Measurements from ENCODE around the gene ZCCHC8.

The ZCCHC8 gene

DNA sequence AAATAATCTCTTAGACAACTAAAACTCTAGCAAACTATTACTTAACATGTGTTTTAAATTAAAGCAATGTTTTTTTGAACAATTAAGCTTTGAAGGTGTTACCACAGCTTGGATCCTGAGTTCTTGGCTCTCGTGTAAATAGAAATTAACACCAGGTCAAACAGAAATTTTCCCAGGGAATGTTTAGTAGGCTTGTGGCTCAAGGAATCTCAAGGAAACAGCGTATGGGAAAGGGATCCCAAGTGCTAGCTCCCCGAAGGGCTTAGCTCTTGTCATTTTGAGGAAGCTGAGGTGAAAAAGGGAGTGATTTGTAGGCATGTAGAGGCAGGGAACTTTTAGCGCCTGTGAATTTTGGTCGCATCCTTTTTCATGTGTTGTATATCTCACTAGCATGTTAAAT is 37.8 kb upstream of the ZCCHC8 start:
- Histone ChIP-seq H2AFZ (ENCODE audit: low read depth, low read length) (no peak overlapping the region), H3K27me3 (ENCODE audit: low read depth, low read length) (no peaks in the 10 kb centered on the region), H3K79me2 (ENCODE audit: low read length) (peaks cover 17% of the 10 kb centered on the region), H3K27ac (ENCODE audit: low read length) (no peak overlapping the region), H3K4me2 (ENCODE audit: low read length) (no peak overlapping the region), H3K4me3 (ENCODE audit: low read length) (no peak overlapping the region), H3K9me3 (ENCODE audit: insufficient read depth, low read length) (no peaks in the 10 kb centered on the region), H3K36me3 (replicated peaks; ENCODE audit: low read depth, low read length) (peaks cover 52% of the 10 kb centered on the region), H3K9ac (ENCODE audit: low read length) (no peak overlapping the region), H4K20me1 (ENCODE audit: insufficient read depth, low read length) (0 out of 2 replicates have a peak, but pooled peaks cover under 1% of the 10 kb centered on the region), H3K4me1 (ENCODE audit: low read length) (peaks cover 13% of the 10 kb centered on the region)
- no peak for TF ChIP-seq EZH2phosphoT487 (IDR thresholded peaks at IDR 0.05; ENCODE audit: low read depth)
- TF ChIP-seq, protein P1, sequence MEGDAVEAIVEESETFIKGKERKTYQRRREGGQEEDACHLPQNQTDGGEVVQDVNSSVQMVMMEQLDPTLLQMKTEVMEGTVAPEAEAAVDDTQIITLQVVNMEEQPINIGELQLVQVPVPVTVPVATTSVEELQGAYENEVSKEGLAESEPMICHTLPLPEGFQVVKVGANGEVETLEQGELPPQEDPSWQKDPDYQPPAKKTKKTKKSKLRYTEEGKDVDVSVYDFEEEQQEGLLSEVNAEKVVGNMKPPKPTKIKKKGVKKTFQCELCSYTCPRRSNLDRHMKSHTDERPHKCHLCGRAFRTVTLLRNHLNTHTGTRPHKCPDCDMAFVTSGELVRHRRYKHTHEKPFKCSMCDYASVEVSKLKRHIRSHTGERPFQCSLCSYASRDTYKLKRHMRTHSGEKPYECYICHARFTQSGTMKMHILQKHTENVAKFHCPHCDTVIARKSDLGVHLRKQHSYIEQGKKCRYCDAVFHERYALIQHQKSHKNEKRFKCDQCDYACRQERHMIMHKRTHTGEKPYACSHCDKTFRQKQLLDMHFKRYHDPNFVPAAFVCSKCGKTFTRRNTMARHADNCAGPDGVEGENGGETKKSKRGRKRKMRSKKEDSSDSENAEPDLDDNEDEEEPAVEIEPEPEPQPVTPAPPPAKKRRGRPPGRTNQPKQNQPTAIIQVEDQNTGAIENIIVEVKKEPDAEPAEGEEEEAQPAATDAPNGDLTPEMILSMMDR (IDR thresholded peaks at IDR 0.05; ENCODE audit: low read depth, low read length): no peak

DNA sequence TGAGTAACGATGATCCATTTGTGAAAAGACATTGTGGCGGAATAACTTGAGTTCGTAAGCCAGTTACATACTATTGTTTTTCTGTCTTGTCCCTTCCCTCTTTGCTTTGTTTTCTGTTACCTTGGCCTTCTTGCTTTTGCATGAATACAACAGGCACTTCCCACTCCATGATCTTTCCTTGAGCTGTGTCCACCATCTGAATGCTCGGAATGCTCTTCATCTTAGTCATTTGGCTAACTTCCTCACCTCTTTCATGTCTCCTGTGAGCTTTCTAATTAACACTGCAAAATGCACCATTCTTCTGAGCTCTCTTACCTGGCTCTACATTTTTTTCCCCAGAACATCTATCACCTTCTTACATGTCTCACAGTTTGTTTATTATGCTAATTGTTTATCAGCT is 36.3 kb upstream of the ZCCHC8 start:
- peaks cover 8% of the 10 kb centered on the region for H3K4me1 ChIP-seq (ENCODE audit: low read length)
- TF ChIP-seq, protein P1 (IDR thresholded peaks at IDR 0.05; ENCODE audit: low read depth, low read length): no peak
- TF ChIP-seq EZH2phosphoT487 (IDR thresholded peaks at IDR 0.05; ENCODE audit: low read depth): no peak
- no peak overlapping the region for H3K9ac ChIP-seq (ENCODE audit: low read length)
- peaks cover 8% of the 10 kb centered on the region; the same call in 1 of the 2 replicates for H4K20me1 ChIP-seq (ENCODE audit: insufficient read depth, low read length)
- no peak overlapping the region for H3K4me3 ChIP-seq (ENCODE audit: low read length)
- H3K27ac ChIP-seq (ENCODE audit: low read length): no peak overlapping the region
- no peaks in the 10 kb centered on the region for H3K27me3 ChIP-seq (ENCODE audit: low read depth, low read length)
- no peak overlapping the region for H3K4me2 ChIP-seq (ENCODE audit: low read length)
- H3K9me3 ChIP-seq (ENCODE audit: insufficient read depth, low read length): no peaks in the 10 kb centered on the region
- no peak overlapping the region for H2AFZ ChIP-seq (ENCODE audit: low read depth, low read length)
- H3K36me3 ChIP-seq (replicated peaks; ENCODE audit: low read depth, low read length): peaks cover 56% of the 10 kb centered on the region
- H3K79me2 ChIP-seq (ENCODE audit: low read length): peaks cover 25% of the 10 kb centered on the region

DNA sequence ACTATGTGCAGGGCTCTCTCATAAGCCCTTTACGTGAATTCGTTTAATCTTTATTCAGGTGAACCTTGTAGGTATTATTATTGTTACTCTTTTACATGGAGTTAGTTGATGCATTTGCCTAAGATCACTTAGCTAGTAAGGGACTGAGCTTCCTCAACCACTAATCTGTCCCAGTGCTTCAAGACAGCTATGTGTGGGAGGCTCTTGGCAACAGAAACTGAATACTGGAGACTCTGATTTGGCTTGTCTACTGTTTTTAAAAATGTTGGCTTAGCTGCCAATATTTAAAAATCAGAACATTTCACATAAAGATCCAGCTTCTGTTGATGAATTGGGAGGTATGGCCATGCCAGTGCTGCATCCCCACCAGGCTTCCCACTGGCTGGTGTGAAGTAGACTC is 33.1 kb upstream of the ZCCHC8 start:
- no peak overlapping the region for H3K27ac ChIP-seq (ENCODE audit: low read length)
- peaks cover 60% of the 10 kb centered on the region for H3K36me3 ChIP-seq (replicated peaks; ENCODE audit: low read depth, low read length)
- TF ChIP-seq, protein P1 (IDR thresholded peaks at IDR 0.05; ENCODE audit: low read depth, low read length): no peak
- no peak for TF ChIP-seq EZH2phosphoT487 (IDR thresholded peaks at IDR 0.05; ENCODE audit: low read depth)
- no peak overlapping the region for H2AFZ ChIP-seq (ENCODE audit: low read depth, low read length)
- peaks cover 8% of the 10 kb centered on the region; the same call in 1 of the 2 replicates for H4K20me1 ChIP-seq (ENCODE audit: insufficient read depth, low read length)
- H3K27me3 ChIP-seq (ENCODE audit: low read depth, low read length): no peaks in the 10 kb centered on the region
- H3K4me2 ChIP-seq (ENCODE audit: low read length): no peak overlapping the region
- H3K9me3 ChIP-seq (ENCODE audit: insufficient read depth, low read length): no peaks in the 10 kb centered on the region
- H3K79me2 ChIP-seq (ENCODE audit: low read length): peaks cover 47% of the 10 kb centered on the region
- H3K4me3 ChIP-seq (ENCODE audit: low read length): no peak overlapping the region
- H3K4me1 ChIP-seq (ENCODE audit: low read length): peaks cover 23% of the 10 kb centered on the region
- H3K9ac ChIP-seq (ENCODE audit: low read length): no peak overlapping the region

DNA sequence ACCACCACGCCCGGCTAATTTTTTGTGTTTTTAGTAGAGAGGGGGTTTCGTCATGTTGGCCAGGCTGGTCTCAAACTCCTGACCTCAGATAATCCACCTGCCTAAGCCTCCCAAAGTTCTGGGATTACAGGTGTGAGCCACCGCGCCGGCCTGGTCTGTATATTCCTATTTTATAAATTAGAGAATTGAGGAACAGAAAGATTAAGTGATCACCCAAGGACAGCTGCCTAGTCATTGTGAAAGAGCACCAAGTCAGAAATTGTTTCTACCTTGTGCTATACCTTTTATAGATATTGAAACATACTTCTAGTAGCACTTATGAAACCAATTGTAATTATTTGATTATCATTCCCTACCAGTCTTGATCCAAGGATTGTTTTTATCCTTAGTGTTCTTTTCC is 28.3 kb upstream of the ZCCHC8 start:
- H2AFZ ChIP-seq (ENCODE audit: low read depth, low read length): no peak overlapping the region
- H3K36me3 ChIP-seq (replicated peaks; ENCODE audit: low read depth, low read length): peaks cover 60% of the 10 kb centered on the region
- H3K27me3 ChIP-seq (ENCODE audit: low read depth, low read length): no peaks in the 10 kb centered on the region
- peak overlapping the region; percentile 91 for H3K27ac ChIP-seq (ENCODE audit: low read length)
- H3K9ac ChIP-seq (ENCODE audit: low read length): peak overlapping the region; percentile 38; the same call in 1 of the 2 replicates
- TF ChIP-seq, protein P1 (IDR thresholded peaks at IDR 0.05; ENCODE audit: low read depth, low read length): no peak
- TF ChIP-seq EZH2phosphoT487 (IDR thresholded peaks at IDR 0.05; ENCODE audit: low read depth): no peak
- peaks cover 39% of the 10 kb centered on the region for H3K4me1 ChIP-seq (ENCODE audit: low read length)
- no peaks in the 10 kb centered on the region; the same call in 1 of the 2 replicates for H3K9me3 ChIP-seq (ENCODE audit: insufficient read depth, low read length)
- H3K79me2 ChIP-seq (ENCODE audit: low read length): peaks cover 86% of the 10 kb centered on the region
- H4K20me1 ChIP-seq (ENCODE audit: insufficient read depth, low read length): peaks cover 23% of the 10 kb centered on the region
- peak overlapping the region; percentile 87 for H3K4me3 ChIP-seq (ENCODE audit: low read length)
- H3K4me2 ChIP-seq (ENCODE audit: low read length): peak overlapping the region; percentile 83

All from OCI-LY3 (cell line).